C4-2B (cell line): ENCODE data around the gene MAST4.
A peak's percentile ranks its signal among the peaks of the same experiment; 100 is the strongest.

Experiments used
- H3K27ac ChIP-seq: fragments of 450-650 bp; 2 replicates; pipeline ENCODE4 v1.5.1; 2017
- CTCF ChIP-seq: fragments of 450-650 bp; conservative IDR thresholded peaks from 2 replicates; pipeline ENCODE4 v1.5.1; 2017; ENCODE audit warnings: mild to moderate bottlenecking
- ZFX ChIP-seq: fragments of 450-650 bp; IDR thresholded peaks from 2 replicates; pipeline ENCODE4 v1.6.1; 2017

MAST4 gene

GRCh38 chr5:66671305-66671704, 75.1 kb downstream of the MAST4 start:
- no peak for TF ChIP-seq ZFX
- TF ChIP-seq CTCF = no peak
- H3K27ac ChIP-seq = no peak overlapping the region

- H3K27ac ChIP-seq = no peak overlapping the region
Measured at GRCh38 chr5:66674802-66675201, 78.6 kb downstream of the MAST4 start.

DNA sequence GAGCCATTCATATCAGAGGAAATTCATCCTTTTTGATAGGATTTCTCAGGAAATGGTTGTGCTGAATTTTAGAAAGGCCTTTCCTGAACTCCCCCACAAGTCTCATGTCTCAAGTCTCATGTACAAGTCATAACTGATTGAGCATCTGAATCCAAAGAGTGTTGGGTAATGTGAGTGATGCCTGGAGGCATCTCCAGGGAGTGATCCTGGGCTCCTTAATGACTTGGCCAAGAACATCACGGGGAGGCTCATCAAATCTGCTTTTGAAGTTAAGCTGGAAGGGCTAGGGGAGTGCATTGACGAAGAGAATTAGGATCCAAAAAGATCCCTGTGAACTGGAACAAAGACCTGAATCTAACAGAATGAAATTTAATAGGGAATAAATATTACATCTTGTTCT, 79.2 kb downstream of the MAST4 start:
- TF ChIP-seq ZFX = no peak
- TF ChIP-seq CTCF = no peak
- no peak overlapping the region for H3K27ac ChIP-seq

More at GRCh38 chr5:66674802-66675201, 78.6 kb downstream of the MAST4 start:
- TF ChIP-seq CTCF = no peak
- no peak for TF ChIP-seq ZFX

GRCh38 chr5:66680221-66680620, 84.0 kb downstream of the MAST4 start:
- no peak overlapping the region for H3K27ac ChIP-seq
- TF ChIP-seq ZFX (no peak), CTCF (no peak)

- no peak overlapping the region for H3K27ac ChIP-seq
- TF ChIP-seq CTCF = peak; percentile 47
- TF ChIP-seq ZFX = no peak
Measured at GRCh38 chr5:66680804-66681203, 84.6 kb downstream of the MAST4 start.

GRCh38 chr5:66684663-66685062, 88.5 kb downstream of the MAST4 start:
- no peak for TF ChIP-seq ZFX
- no peak for TF ChIP-seq CTCF
- no peak overlapping the region for H3K27ac ChIP-seq

DNA sequence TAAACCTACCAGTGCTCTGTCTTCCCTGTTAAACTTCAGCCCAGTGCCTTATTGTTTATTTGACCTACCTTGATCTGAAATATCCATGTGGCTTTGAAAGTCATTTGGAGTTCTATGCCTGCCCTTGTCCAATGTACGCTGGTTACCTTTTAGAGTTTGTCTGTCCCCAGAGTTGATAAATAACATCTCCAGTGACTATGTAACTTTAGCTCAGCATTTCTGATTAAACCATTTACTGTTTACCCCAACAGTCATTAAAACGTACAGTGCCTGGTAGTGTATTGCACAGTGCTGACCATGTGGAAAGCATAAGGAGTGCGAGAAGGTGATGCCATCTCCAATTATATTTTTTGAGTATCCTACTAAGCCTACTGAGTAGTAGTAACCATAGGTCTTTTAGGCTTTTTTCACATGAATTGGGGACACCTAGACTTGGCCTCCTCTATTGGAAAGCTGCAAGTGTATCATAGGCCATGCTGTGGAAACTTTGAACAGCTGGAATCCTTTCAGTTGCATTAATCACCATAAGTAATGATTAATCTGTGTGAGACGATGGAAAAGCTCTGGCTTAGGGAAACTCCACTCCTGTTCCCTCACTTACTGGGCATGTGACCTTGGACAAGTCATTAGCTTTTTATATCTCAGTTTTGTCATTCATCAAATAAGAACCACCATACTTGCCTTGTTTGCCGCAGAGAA, 93.5 kb downstream of the MAST4 start:
- TF ChIP-seq ZFX (no peak), CTCF (no peak)
- no peak overlapping the region for H3K27ac ChIP-seq
